SH-SY5Y (cell line): ENCODE measurements around the gene SPSB1.

ENCODE experiments used
- GATA2 ChIP-seq: IDR thresholded peaks from 2 replicates; pipeline ENCODE4 v1.6.1; 2011; ENCODE audit warnings: mild to moderate bottlenecking, low read depth, low read length
- GATA3 ChIP-seq: IDR thresholded peaks from 2 replicates; pipeline ENCODE4 v1.6.1; 2011; ENCODE audit warnings: low read depth, mild to moderate bottlenecking, low read length, moderate library complexity

DNA sequence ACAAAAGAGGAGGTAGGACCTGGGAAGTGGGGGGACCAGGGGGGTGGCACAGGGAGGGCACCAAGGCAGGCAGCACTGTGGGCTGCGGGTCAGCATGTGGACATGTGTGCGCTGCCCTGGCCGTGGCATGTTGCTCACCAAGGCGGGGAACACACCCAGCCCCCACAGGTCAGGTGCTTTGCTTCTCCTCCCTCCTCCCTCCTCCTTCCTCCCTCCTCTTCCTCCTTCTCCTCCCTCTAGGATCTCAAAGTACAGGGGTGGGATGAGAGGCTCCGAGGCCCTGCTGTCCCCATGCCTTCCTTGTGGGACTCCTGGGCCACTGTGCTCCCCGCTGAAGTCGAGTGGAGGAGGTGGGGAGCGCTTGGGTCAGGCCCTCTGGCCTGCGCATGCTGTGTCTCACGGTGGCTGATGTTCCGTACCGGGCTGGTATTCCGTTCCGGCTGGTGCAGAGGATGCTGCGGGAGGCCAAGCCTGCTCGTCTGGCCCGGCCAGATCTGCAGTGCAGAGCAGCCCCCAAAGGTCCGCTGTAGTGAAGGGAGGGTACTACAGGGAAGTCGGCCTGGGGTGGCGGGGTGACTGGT is 26.6 kb downstream of the SPSB1 start:
- TF ChIP-seq GATA2 (no peak), GATA3 (no peak)
